Pulmonary artery endothelial cell (primary cell): ENCODE measurements around the gene PIGU. TPM values are rescaled to one million over a fixed set of nuclear protein-coding genes. Genes with fewer than 3 reads are reported as not detected.
"Not testable (repeated sequence)": the region's sequence is repeated elsewhere in the genome, so short reads cannot be mapped to it uniquely, and the experiment has no call there.

ENCODE experiments used
- DNase-seq: peaks from one replicate; pipeline ENCODE4 v3.0.0-alpha.2; 2011; ENCODE audit warnings: low read depth, low spot score
- total RNA-seq: library from RNA; depleted of rRNA; stranded (reverse); fragments of >200 nt; gene quantifications from 2 replicates; pipeline ENCODE4 v1.2.3, GENCODE V29; 2014

Gene PIGU
- total RNA-seq, 1 donor from 2014 or later, result 6.3 TPM

DNA sequence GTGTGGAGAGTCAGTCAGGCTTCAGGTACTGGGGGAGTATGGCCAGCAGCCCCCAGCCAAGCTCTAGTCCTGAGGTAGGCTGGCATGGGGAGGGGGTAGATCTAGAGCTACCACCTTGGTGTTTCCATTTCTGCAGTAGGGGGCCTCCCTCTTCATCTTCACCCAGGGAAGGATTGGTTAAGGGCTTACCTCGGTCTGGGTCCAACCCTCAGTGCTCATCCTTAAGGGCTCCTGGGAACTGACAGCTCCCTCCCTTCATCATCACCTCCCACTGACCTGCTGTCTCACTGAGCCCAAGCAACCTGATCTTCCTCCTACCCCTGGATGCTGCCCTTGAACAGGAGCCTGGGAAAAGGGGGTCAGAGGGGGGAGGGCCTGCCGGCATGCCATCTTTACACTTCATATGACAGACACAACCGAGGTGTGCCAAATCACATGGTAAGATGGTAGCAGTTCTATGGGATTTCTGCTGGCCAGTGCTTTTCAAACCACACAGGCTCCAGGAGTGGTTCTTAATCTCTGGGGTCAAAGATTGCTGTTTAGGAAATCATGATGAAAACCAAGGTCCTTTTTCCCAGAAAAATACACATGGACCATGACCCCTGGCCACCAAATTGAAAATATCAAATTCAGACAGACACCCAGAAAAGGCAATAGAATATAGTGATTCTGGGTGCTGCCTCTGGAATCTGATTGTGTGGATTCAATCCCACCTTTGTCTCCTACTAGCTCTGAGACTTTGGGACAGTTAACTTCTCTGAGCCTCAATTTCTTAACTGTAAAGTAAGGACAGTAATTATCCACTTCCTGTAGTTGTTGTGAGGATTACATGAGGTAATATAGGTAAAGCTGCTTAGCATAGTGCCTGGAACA is 30.3 kb upstream of the PIGU start:
- no peak for DNase-seq

DNA sequence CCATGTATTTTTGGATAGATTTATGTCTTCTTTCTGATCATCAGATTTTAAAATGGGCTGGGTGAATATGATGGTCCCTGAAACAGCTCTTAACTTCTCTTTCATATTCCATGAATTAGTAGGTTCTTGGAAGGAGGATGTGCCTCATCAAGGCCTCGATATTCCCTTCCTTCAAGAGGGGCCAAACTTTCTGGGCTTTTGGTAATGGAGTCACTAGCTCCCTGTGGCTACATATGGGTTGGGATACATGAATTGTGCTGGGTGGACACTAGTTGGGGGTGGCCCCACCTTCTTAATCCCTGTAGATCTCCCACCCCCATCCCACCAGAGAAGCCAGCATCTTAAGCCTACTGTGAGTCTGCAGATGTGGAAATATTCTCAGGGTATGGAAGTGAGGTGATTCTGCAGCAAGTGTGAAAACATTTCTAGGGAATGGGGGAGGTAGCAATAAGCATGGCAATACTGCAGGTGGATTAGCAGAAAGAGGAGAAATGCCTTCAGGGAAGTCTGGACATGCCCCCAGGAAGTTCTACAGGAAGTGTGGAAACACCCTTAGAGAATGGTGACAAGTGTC is 29.5 kb upstream of the PIGU start:
- DNase-seq, result no peak

DNA sequence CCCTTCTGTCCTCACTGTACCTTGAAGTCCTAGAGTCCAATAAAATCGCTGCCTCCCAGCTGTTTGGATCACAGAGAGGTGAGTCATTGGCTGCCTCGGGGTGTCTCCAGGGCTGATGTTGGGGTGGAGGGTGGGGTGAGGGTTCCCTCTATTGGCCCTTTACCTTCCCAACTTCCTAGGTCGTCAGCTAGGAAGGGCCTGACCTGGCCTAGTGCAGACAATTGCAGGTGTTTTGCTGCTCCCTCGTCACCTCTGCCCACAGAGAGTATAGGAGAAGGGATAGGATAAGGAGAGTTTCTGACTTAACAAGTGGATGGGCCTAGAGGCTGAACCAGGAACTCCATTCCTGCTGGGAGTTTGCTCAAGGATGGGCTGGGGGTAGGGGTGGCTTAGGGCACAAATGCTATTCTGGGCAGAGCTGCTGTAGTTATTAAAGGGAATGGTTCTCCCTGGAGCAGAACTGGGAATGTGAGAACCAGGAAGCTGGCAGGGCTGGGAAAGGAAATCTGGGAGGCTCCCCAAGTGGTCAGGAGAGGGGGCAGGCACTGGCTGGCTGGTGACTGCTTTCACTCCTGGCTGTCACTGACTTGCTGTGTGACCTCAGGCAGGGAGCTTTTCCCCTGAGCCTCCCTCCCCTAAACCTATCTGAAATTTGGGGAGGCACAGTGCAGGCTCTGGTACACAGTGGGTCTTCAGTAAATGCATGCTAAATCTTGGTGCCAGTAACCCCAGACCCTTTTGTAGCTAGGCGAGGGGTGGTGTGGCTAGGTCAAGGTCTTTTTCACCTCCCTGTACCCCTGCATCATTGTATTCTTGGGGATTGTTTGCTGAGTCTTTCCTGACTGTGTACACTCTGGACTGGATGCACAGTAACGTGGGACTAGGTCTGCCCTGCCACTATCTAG is 28.8 kb upstream of the PIGU start:
- no peak for DNase-seq

DNA sequence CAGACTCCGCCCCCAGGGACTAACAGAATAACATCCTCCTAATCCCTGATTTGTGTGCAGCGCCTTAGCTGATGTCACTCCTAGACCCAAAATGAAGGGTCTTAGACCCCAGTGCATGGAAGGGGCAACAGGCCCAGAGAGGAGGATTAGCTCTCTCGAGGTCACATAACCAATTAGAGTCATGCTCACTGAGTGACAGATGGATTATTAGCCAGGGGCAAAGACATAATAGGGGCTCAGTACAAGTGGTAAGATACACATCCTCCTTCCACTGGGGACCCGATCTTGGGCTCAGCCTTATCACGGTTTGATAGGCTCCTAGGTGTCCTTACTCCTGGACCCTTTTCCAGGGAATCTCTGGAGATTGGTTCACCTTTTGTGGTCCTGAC is 28.1 kb upstream of the PIGU start:
- DNase-seq, result no peak

DNA sequence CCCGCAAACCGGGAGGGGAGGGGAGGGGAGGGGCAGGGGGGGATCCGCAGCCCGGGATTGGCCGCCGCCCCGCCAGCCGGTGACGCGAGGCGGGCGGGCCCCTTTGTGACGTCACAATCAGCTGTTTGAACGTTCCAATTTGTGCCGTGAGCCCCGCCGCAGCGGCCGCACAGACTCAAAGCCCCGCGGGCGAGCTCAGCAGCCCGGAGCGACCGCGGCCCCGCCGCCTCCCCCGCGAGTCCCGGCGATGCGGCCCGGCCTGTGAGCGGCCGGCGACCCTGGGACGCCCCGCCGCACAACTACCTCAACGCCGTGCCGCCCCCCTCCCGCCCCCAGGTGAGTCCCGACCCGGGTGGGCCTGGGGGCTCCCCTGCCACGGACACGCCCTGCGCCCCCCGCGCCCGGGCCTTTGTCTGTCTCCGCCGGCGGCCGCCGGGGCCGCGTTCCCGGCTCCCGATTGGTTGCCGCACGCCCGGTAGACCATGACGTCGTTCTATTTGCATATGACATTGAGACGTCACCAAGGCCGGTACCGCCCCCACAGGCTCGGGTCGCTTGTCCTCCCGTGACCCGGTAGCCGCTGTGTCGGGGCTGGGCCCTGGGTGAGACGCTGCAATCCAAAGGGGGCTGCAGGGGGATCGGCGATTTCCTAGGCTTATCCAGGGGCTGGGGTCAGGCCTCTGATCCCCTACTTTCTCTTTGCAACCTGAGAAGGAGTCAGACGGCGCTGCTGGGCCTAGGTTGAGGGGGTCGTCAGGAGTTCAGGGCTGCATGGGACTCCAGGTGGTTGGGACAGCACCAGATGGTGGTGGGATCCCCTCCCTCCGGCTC is 27.5 kb upstream of the PIGU start, which contains the start of gene TP53INP2:
Gene TP53INP2 (plus strand): TSS at position 168 of the 831 bp plus-strand sequence. CDS start 4,396 bp downstream, outside the sequence.
- DNase-seq, result peak; percentile 78

DNA sequence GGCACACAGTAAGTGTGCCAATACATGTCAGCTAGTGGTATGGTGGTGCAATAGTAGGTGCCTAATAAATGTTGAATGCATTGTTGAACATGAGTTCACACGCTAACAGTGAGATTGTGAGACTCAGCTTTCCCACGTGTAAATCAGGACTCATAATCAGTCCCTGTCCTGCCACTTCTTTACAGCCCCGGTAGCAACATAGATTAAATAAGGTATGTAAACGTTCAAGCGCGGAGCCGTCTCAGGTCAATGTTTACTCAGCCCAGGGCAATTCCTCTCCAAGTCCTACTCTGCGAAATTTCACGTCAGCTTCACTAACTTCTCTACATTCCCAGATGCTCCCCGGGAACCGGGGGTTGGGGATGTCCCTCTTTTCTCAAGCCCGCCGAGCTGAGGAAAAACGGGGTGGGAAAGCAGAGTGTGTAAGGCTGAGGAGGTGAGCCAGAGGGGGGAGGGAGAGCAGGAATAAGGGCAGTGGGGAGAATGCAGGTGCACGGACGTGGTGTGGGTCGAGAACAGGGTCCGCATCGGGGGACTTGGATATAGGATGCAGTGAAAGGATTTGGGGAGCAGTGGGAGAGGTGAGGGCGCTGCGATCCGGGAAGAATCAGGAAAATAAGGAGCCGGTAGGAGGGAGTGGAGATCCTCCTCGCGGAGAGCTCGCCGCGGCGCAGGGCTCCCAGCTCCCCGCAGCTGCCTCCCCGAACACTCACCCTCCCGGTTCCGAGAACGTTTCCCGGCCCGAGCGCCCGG is 26.7 kb upstream of the PIGU start:
- no peak for DNase-seq

DNA sequence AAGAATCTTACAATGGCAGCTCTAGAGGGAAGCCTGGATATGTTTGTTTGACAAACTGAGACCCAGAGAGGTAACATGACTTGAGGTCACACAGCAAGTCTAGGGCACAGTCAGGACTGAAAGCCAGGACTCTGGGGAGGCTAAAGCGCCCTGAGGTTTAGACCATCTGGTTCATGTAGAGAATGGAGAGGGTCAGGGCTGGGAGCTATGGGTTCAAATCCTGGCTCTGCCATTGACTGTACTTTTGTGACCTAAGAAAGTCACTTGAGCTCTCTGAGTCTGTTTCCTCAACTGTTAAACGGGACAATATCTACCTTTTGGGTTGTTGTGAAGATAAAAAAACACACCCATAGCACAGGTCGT is 26.1 kb upstream of the PIGU start:
- DNase-seq, result no peak

DNA sequence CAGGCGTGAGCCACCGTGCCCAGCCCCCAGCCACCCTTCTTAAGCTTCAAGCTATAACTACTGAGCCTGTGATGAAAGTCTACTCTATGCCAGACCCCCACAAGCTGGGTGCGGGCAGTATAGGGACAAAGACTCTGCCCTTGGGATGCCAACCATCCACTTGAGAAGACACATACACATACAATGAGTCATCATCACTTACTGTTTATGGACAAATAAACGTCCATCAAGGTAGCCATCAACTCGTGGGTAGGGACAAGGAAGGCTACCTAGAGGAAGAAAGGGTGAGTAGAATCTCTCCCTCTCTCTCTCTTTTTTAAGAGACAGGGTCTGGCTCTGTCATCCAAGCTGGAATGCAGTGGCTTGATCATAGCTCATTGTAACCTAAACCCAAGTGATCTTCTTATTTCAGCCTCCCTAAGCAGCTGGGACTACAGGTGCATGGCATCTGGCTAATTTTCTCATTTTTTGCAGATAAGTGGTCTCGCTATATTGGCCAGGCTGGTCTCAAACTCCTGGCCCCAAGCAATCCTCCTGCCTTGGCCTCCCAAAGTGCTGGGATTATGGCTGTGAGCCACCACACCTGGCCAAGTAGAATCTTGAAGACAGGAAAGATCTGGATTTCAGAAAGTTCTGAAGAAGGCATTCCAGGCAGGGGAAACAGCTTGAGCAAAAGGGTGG is 24.7 kb upstream of the PIGU start:
- no peak for DNase-seq

DNA sequence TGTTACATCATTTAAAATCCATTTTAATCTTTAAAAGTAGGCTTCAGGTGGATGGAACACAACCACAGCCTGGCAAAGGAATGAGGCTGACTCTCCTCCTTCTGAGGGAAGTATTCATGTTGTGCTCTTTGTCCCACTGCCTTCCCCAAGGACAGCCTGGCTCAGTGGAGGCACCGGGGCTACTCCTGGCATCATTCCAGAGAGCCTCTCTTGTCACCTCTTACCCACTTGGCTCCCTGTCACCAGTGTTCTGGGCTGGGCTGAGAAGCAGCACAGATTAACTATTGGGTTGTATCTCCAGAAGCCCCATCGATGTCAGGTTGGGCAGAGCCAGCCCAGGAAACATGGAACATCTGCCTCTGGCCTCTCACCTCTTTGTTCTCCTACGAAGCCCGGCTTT is 16.5 kb upstream of the PIGU start:
- DNase-seq, result no peak

DNA sequence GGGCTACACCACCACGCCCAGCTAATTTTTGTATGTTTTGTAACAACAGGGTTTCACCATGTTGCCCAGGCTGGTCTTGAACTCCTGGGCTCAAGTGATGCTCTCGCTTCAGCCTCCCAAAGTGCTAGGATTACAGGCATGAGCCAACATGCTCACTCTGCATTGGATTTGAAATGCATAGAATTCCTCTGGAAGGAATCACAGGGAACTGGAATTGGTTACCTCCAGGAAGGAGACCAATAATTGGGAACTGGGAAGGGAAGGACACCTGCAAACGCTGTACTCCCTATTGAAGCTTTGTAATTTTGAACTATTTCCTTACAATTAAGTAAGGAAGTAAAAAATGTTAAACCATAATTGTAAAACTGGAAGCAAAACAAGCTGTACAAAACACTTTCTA is 14.9 kb upstream of the PIGU start:
- no peak for DNase-seq

DNA sequence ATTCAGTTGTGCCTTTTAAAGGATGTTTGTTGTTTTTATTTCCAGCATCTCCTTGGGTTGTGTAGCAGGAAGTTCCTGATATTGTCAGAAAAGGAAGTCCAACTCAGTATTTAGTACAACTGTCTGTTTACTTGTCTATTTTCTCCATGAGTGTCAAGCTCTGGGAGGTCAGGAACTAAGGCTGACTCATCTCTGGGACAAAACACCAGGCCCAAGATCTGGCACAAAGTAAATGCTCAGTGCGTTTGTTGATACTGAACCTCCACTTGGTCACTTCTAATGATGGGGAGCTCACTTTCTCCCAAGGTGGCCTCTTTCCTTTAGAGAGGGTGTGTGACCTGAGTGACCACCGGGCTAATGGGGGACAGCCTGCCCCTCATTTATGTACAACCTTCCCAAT is 12.6 kb upstream of the PIGU start:
- no peak for DNase-seq

DNA sequence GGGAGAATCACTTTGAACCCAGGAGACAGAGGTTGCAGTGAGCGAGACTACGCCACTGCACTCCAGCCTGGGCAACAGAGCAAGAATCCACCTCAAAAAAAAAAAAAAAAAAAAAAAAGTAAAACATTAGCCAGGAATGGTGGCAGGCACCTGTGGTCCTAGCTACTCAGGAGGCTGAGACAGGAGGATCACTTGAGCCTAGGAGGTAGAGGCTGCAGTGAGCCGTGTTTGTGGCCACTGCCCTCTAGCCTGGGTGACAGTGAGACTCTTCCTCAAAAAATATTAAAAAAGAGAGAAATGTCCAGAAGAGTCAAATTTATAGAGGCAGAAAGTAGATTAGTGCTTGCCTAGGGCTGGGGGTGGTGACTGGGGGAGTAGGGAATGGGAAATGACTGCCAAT is 6.8 kb upstream of the PIGU start:
- no peak for DNase-seq

DNA sequence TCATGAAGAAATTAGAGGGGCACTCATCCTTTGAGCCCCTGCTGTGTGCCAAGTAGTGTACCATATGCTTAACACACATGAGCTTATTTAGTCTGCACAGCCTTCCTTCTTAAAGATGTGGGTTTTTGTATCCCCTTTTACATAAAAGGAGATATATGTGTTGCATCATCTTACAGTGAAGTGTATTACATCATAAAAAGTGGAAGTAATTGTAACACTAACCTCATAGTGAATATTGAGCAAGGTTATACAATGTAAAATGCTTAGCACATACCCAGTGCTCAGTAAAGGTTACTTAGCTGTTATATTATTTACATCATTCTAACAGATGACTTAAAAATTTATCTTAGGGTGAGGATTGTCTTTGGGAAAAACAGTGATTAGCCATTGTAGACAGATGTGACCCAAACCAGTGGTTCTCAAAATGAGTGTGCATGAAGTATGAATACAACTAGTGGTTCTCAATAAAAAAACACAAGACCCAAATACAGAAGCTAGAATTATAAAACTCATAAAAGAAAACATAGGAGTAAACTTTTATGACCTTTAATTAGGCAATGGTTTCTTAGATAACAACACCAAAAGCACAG is 3.8 kb upstream of the PIGU start:
- DNase-seq, result no peak

DNA sequence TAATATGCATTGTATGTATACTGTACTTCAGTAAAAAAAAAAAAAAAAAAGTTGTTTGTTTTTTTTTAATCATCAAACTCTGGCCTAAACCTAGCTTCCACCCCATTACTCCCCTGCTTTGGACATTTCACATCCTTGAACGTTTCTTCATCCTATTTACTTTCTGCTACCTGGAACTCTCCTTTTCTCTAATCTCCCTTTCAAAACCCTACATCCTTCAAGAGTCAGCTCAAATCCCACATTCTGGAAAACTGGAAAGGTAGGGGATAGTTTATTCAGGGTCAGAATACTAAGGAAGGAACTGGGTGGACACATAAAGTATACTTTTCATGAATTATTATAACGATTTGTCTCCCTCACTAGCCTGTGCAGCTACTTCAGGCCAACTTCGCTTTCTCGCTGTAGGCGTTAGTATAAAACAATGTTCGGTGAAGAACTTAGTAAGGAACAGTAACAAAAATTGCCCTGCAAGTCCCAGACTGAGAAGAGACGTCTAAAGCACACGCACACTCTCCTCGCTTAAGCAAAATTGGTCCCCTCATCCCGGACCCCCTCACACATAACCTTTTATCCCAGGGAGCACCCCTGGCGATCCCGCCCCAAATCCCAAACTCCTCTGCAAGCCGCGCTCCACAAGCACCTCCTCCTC is 775 bp downstream of the PIGU start:
- DNase-seq, result no peak

DNA sequence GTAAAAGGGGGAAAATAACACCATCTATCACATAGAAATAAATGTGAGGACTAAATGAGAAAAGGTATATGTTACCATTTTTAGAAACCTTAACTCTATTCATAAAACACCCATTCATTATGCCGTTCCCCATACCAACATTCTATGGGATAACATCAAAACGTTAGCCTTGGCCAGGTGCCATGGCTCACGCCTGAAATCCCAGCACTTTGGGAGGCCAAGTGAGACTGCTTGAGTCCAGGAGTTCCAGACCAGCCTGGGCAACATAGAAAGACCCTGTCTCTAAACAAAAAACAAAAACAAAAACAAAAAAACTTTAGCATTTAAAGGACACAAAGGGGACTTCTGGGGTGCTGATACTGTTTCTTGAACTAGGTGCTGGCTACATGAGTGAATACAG is 1.3 kb downstream of the PIGU start:
- DNase-seq, result no peak

DNA sequence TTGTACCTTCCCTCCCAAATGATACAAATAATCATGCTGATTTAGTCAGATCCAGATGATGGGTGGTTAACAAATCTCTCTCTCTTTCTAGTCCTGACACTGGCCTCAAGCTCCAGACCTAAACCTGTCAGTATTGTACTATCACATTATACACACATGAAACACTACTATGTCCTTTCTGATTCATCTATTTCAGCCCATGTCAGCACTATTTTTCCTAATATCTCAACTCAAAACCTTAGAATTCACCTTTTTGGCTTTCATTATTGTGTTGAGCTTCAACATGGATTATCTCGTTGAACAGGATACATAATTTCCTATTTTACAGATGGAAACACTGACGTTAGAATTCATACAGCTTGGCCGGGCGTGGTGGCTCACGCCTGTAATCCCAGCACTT is 3.5 kb downstream of the PIGU start:
- DNase-seq, result no peak

DNA sequence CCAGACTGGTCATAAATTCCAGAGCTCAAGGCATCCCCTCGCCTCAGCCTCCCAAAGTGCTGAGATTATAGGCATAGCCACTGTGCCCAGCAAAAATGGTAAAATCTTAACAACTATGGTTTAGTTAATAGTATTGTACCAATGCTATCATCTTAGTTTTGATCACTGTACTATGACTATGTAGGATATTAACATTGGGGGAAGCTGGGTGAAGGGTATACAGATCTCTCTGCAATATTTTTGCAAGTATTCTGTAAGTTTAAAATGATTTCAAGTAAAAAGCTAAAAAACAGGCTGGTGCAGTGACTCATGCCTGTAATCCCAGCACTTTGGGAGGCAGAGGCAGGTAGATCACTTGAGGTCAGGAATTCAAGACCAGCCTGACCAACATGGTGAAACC is 7.8 kb downstream of the PIGU start:
- no peak for DNase-seq

DNA sequence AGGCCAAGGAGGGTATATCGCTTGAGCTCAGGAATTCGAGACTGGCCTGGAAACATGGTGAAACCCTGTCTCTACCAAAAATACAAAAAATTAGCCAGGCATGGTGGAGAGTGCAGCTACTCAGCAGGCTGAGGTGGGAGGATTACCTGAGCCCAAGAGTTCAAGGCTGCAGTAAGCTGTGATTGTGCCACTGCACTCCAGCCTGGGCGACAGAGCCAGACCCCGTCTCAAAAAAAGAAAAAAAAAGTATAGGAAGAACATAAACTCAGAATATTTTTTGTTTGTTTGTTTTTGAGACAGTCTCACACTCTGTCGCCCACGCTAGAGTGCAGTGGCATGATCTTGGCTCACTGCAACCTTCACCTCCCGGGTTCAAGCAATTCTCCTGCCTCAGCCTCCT is 12.1 kb downstream of the PIGU start:
- not testable (repeated sequence) for DNase-seq
